Sciatic nerve (tissue), 1 donor: ENCODE measurements around the gene SH3BP5. TPM values are rescaled to one million over a fixed set of nuclear protein-coding genes. Genes with fewer than 3 reads are reported as not detected.

Experiments
- total RNA-seq: library from RNA; stranded (reverse); fragmentation: NEBNext Ultra II Directional; extraction: Animal tissue kit (Norgen Biotek cat#: 25700); gene quantifications from one replicate; pipeline ENCODE4 v1.2.1, GENCODE V29; 2021
- donor health status: DM: no; HTN: no; CAD: no.

Gene SH3BP5
- total RNA-seq, 1 donor from 2014 or later: 143 TPM

Other genes with a start within 250 kb of the SH3BP5 start
- 38.9 TPM for gene RBSN, start 233.4 kb downstream of the SH3BP5 start, total RNA-seq
- 68.4 TPM for gene CAPN7, start 126.3 kb downstream of the SH3BP5 start, total RNA-seq
- 21.5 TPM for gene METTL6, start 95.0 kb upstream of the SH3BP5 start, total RNA-seq
- gene EAF1, start 95.0 kb upstream of the SH3BP5 start, total RNA-seq: 14.4 TPM
- gene COLQ, start 189.1 kb upstream of the SH3BP5 start, total RNA-seq: 6.3 TPM